ENCODE results near the gene USP35.
"Not testable (repeated sequence)": the region's sequence is repeated elsewhere in the genome, so short reads cannot be mapped to it uniquely, and the experiment has no call there.

The USP35 gene

GRCh38 chr11:78168539-78169477, 19.9 kb upstream of the USP35 start:
- peak; percentile 96 for DNase-seq

GRCh38 chr11:78170413-78170812, 18.3 kb upstream of the USP35 start:
- DNase-seq, result no peak

DNA sequence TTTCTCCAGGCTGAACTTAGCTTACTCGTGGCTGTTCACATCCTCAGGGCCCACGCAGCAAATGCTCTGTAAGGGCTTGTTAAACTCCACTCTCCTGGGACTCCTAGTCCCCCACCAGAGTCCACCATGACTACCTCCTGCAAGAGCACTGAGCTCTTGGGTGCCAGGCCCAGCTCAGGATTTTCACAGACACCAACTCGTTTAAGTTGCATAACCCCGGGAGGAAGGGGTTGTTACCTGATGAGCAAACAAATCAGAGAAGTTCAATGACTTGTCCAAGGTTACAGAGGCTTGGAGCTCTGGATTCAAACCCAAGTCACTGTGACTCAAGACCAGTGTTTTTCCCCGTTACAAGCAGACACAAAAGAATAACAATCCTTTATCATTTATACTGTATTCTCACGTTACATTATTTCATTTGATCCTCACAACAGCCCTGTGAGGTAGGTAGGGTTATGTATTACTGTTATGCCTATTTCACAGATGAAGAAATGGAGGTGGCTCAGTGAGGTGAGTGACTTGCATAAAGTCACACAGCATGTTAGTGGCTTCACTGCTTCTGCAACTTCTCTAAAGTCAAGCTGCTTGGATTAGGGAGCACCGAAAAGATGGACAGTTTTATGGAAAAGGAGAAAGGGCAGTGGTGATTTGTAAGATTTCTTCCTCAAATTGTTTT, 17.7 kb upstream of the USP35 start:
- DNase-seq, result no peak

GRCh38 chr11:78171951-78172350, 16.8 kb upstream of the USP35 start:
- DNase-seq, result no peak

DNA sequence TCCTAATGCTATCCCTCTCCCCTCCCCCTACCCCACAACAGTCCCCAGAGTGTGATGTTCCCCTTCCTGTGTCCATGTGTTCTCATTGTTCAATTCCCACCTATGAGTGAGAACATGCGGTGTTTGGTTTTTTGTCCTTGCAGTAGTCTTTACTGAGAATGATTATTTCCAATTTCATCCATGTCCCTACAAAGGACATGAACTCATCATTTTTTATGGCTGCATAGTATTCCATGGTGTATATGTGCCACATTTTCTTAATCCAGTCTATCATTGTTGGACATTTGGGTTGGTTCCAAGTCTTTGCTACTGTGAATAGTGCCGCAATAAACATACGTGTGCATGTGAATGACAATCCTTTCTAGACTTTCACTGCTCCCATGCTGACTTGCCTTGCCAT, 12.9 kb upstream of the USP35 start:
- not testable (repeated sequence) for DNase-seq

DNA sequence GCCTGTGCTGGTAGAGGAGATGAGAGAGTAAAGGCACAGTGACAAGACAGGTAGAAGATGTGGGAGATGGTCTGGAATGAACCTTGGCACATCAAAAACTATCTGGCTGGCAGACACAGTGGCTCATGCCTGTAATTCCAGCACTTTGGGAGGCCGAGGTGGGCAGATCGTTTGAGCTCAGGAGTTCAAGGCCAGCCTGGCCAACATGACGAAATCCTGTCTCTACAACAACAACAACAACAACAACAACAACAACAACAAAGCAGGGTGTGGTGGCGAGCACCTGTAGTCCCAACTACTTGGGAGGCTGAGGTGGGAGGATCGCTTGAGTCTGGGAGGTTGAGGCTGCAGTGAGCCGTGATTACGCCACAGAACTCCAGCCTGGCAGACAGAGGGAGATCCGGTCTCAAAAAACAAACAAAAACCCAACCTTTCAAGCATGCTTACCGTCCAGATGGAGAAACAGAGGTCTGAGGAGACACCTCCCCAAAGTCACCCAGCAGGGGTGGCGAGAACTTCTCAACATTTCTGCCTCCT, 12.0 kb upstream of the USP35 start:
- DNase-seq, result no peak

- DNase-seq, result no peak
These were observed 11.5 kb upstream of the USP35 start for GRCh38 chr11:78177216-78177615.

DNA sequence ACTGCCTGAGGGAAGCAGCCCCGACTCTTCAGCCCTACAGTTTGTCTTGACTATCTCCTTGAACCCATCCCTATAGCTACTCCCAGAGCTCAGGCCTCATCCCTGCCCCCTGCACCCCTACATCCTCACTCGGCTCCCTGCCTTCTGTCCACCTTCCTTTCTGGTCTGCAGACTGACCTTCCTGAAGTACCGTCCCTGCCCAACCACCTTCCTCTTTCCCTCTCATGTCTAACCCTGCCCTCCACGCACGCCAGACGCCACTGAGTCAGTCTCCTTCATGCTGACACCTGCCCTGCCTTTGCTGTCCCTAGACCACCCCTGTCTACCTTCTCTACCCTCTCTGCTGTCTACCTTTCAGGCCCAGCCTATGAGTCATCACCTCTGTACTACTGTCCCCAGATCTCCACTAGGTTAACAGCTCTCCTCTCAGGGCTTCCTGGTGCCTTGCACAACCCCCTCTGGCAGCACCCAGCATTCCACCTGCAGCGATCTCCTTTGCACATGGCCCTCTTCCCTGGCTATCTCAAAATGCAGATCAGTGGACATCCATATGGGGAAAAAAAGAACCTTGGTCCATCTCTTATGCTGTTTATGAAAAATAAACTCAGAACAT, 9.2 kb upstream of the USP35 start:
- DNase-seq, result no peak

DNA sequence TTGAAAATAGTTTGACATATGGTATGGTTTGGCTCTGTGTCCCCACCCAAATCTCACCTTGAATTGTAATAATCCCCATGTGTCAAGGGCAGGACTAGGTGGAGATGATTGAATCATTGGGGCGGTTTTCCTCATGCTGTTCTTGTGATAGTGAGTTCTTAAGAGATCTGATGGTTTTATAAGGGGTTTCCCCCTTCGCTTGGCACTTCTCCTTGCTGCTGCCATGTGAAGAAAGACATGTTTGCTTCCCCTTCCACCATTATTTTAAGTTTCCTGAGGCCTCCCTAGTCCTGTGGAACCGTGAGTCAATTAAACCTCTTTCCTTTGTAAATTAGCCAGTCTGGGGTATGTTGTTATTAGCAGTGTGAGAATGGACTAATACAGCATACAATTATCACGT, 8.0 kb upstream of the USP35 start:
- no peak for DNase-seq

GRCh38 chr11:78181185-78181584, 7.5 kb upstream of the USP35 start:
- peak; percentile 56 for DNase-seq

GRCh38 chr11:78187366-78188285, 1.1 kb upstream of the USP35 start:
- DNase-seq, result no peak

- no peak for DNase-seq
These were observed 530 bp downstream of the USP35 start for GRCh38 chr11:78189174-78189724.

DNA sequence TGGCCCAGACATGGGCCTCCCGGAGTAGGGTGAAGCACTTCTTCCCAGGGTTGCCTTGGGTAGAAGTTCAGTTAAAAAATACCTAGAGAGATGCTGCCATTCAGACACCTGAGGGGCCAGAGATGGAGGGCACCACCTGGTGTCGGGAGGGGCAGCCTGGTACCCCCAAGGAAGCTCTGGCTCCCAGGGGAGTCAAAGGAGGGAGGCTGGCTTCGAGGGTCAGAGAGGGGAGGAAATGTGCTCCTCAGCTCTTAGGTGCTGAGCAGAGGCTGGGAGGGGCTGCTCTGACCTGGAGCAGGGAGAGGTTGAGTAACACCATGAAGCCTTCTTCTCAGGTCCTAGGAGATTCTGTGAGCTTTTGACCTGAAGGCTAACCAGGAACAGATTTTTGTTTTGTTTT, 1.1 kb downstream of the USP35 start:
- no peak for DNase-seq

DNA sequence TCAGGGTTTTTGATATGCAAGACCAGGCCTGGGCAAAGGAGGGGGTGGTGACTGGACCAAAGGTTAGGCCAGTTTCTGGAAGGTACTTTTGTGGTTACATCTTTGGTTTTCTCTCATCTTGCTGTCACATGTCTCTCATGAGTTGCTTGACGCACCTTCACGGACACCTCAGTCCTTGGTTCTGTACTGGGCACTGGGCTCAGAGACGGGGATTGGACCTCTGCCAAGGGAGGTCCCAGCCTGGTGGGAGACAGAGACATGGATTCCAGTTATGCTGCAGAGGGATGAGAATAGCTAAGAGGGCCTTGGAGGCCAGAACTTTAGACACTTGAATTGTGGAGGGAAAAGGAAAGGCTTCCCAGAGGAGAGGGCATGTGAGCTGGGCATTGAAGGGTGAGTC, 1.7 kb downstream of the USP35 start:
- DNase-seq, result no peak

GRCh38 chr11:78190871-78191538, 2.3 kb downstream of the USP35 start:
- no peak for DNase-seq

- DNase-seq, result no peak
These were observed 3.6 kb downstream of the USP35 start for GRCh38 chr11:78192223-78192719.

GRCh38 chr11:78192911-78193351, 4.2 kb downstream of the USP35 start:
- DNase-seq, result no peak

GRCh38 chr11:78193806-78194205, 5.1 kb downstream of the USP35 start:
- DNase-seq, result no peak

- DNase-seq, result no peak
These were observed 5.8 kb downstream of the USP35 start for GRCh38 chr11:78194490-78194889.

GRCh38 chr11:78195917-78196560, 7.3 kb downstream of the USP35 start:
- DNase-seq, result no peak

All from fibroblast of skin of back (primary cell).